ENCODE results near the gene EPHX1.
A peak's percentile ranks its signal among the peaks of the same experiment; 100 is the strongest.

Gene EPHX1

DNA sequence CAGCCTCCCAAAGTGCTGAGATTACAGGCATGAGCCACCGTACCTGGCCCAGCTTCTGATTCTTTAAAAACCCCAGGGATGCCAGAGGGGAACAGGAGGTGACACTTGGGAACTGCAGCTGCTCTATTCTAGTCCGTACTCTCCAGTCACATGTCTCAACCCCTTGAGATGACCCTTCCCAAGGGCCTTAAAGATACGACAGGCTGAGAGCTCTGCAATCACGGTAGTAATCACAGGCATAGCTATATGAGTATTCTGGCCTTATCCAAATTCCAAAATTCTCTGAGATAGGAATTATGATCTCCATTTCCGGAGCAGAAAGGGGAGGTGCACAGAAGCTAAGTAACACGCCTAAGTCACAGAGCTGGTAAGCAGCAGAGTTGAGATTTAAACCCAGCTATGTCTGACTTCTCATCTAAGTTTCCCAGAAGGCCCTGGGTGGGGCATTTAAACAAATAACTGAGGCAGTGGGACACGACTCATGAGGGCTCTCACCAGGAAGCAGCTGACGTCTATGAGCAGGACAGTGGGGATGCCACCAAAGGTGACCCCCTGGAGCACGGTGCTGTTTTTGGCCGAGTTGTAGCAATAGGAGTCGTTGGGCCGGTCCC, 67.1 kb downstream of the EPHX1 start:
- Histone ChIP-seq H3K27me3 (no peaks in the 10 kb centered on the region), H3K4me1 (no peaks in the 10 kb centered on the region), H3K9me3 (no peaks in the 10 kb centered on the region), H3K36me3 (no peaks in the 10 kb centered on the region), H3K4me3 (ENCODE audit: low read depth, low read length) (no peak overlapping the region)
- TF ChIP-seq, protein P1, sequence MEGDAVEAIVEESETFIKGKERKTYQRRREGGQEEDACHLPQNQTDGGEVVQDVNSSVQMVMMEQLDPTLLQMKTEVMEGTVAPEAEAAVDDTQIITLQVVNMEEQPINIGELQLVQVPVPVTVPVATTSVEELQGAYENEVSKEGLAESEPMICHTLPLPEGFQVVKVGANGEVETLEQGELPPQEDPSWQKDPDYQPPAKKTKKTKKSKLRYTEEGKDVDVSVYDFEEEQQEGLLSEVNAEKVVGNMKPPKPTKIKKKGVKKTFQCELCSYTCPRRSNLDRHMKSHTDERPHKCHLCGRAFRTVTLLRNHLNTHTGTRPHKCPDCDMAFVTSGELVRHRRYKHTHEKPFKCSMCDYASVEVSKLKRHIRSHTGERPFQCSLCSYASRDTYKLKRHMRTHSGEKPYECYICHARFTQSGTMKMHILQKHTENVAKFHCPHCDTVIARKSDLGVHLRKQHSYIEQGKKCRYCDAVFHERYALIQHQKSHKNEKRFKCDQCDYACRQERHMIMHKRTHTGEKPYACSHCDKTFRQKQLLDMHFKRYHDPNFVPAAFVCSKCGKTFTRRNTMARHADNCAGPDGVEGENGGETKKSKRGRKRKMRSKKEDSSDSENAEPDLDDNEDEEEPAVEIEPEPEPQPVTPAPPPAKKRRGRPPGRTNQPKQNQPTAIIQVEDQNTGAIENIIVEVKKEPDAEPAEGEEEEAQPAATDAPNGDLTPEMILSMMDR (IDR thresholded peaks at IDR 0.05; ENCODE audit: low read depth, low read length) = no peak
- no peak for DNase-seq

DNA sequence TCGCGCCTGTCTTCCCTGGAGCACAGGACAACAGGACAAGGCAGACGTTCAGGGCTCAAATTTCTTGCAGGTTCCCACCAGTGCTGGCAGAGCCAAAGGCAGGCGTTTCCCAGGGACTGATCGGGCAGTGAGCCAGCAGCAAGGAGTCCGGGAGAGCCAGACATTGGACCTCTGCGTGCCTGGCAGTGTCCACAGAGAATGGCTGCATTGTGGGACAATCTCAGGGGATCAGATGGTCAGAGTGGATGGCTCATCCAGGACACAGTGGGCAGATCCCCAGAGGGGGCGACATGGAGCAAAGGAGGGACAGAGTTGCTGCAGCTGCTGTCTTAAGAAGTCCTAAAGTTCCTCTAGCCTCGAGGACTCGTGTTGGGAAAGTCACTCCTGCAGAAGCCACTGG, 67.7 kb downstream of the EPHX1 start:
- H3K4me3 ChIP-seq (ENCODE audit: low read depth, low read length) = no peak overlapping the region
- no peaks in the 10 kb centered on the region for H3K9me3 ChIP-seq
- no peaks in the 10 kb centered on the region for H3K36me3 ChIP-seq
- TF ChIP-seq, protein P1 (IDR thresholded peaks at IDR 0.05; ENCODE audit: low read depth, low read length) = peak; percentile 77
- H3K4me1 ChIP-seq = no peaks in the 10 kb centered on the region
- DNase-seq = peak; percentile 82
- H3K27me3 ChIP-seq = no peaks in the 10 kb centered on the region

DNA sequence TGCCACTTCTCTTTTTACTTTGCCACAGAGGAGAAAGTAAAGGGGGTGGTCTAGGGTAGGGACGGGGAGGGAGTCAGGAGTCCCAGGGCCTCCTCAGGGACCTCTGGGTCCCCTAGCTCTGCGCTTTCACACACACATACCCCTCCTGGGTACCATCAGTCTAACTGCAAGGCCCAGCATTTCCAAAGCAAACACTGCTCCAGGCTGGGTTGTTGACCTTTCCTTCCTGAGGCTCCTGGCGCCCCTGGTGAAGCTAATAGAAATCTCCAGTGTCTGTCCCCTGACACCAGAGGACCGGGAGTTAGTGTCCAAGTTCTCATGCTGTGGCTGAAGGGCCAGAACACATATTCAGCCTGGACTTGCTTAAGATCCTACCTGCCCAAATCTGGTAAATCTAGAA, 68.4 kb downstream of the EPHX1 start:
- H3K27me3 ChIP-seq = no peaks in the 10 kb centered on the region
- no peak overlapping the region for H3K4me3 ChIP-seq (ENCODE audit: low read depth, low read length)
- TF ChIP-seq, protein P1 (IDR thresholded peaks at IDR 0.05; ENCODE audit: low read depth, low read length) = no peak
- H3K36me3 ChIP-seq = no peaks in the 10 kb centered on the region
- no peaks in the 10 kb centered on the region for H3K9me3 ChIP-seq
- H3K4me1 ChIP-seq = no peaks in the 10 kb centered on the region
- DNase-seq = no peak

DNA sequence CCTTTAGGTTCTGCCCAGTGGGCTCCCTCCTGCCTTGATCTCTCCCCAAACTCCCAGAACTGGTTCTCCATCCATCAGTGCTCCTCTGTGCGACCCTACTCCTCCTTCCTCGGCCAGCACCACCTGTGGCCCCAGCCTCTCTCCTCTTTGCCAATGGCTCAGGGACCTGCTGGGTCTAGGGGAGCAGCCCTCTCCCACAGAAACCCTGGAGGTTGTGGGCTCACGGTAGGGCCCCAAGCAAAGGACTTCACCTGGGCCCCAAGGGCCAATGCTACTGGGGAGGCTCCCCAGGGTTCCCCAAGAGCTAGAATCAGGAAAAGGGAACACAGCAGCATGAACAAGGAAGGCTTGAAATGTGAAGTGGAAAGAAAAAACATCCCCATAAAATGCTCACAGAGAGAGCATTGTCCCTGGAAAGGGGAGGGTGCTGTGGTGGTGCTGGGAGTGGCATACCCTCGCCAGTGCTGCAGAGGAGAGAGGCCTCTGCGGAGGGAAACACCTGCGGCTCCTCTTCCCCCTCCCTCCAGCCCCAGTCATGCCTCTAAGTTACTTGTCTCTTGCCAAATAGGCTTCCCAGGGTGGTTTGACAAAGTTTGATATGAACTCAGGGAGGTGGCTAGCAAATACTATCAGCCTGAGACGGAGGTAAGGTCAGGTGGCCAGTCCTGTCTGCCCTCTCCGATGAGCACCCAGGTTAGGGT, 69.7 kb downstream of the EPHX1 start:
- H3K4me1 ChIP-seq = no peaks in the 10 kb centered on the region
- H3K36me3 ChIP-seq = no peaks in the 10 kb centered on the region
- TF ChIP-seq, protein P1 (IDR thresholded peaks at IDR 0.05; ENCODE audit: low read depth, low read length) = no peak
- H3K27me3 ChIP-seq = no peaks in the 10 kb centered on the region
- no peak overlapping the region for H3K4me3 ChIP-seq (ENCODE audit: low read depth, low read length)
- H3K9me3 ChIP-seq = no peaks in the 10 kb centered on the region
- no peak for DNase-seq

DNA sequence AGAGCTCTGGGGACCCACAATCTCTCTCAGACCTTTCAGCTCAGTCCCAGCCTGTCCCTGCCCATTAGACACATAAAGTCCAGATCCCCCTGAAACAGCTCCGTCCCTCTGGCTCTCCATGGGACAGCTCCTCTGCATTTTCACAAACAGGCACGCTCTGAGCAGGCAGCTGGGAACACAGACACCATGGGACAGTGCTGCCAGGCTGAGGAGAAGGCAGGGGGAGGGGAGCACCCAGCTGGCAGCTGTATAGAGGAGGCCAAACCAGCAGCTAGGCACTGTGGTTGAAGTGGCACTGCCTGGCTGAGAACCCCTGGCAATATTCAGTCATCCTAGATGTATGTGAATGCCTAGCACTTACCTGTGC, 70.3 kb downstream of the EPHX1 start:
- no peak overlapping the region for H3K4me3 ChIP-seq (ENCODE audit: low read depth, low read length)

GRCh38 chr1:225880636-225881035, 70.7 kb downstream of the EPHX1 start:
- H3K27me3 ChIP-seq = no peaks in the 10 kb centered on the region
- no peaks in the 10 kb centered on the region for H3K36me3 ChIP-seq
- TF ChIP-seq, protein P1 (IDR thresholded peaks at IDR 0.05; ENCODE audit: low read depth, low read length) = no peak
- H3K4me3 ChIP-seq (ENCODE audit: low read depth, low read length) = no peak overlapping the region
- H3K9me3 ChIP-seq = no peaks in the 10 kb centered on the region
- no peak for DNase-seq
- no peaks in the 10 kb centered on the region for H3K4me1 ChIP-seq

More for the DNA sequence above, 70.3 kb downstream of the EPHX1 start:
- Histone ChIP-seq H3K9me3 (no peaks in the 10 kb centered on the region), H3K27me3 (no peaks in the 10 kb centered on the region), H3K36me3 (no peaks in the 10 kb centered on the region), H3K4me1 (no peaks in the 10 kb centered on the region)
- TF ChIP-seq, protein P1 (IDR thresholded peaks at IDR 0.05; ENCODE audit: low read depth, low read length) = no peak
- no peak for DNase-seq

All from BE2C (cell line).